Pancreas (tissue), 10 donors: ENCODE results near the gene LTBP2. TPM values are rescaled to one million over a fixed set of nuclear protein-coding genes. Genes with fewer than 3 reads are reported as not detected.

Experiments used
- ATAC-seq, 4 donors: fragments of 200-7000 bp; cut with Tn5 transposase; one replicate each; pipeline versions ENCODE4 v1.8.0 to v1.9.1; 2020; ENCODE audit warnings: mild to moderate bottlenecking in 4 of 4, moderate library complexity in 4 of 4
- DNase-seq, 6 donors: peaks; one replicate each; pipeline ENCODE4 v3.0.0-alpha.2; 2020
- FAIRE-seq: peaks from 2 replicates; lab custom pipeline; 2012; peaks lifted over from hg19 to GRCh38; lab: Jason Lieb, UNC
- H3K27ac ChIP-seq, 4 donors: fragments of 200-600 bp; sonication (generic); 1 replicate in 3 of 4; 2 replicates in 1 of 4; pipeline versions ENCODE4 v1.5.0 to v1.8.0; 2020
- H3K27me3 ChIP-seq, 4 donors: fragments of 200-600 bp; one replicate each; pipeline ENCODE4 v1.8.0; 2021
- H3K36me3 ChIP-seq, 3 donors: fragments of 200-600 bp; sonication (generic) in 1 of 3; one replicate each; pipeline versions ENCODE4 v1.5.0 to v1.8.0; 2020 to 2021
- H3K4me1 ChIP-seq, 3 donors: fragments of 200-600 bp; one replicate each; pipeline ENCODE4 v1.8.0; 2021
- H3K4me3 ChIP-seq, 4 donors: fragments of 200-600 bp; sonication (generic) in 2 of 4; one replicate each; pipeline versions ENCODE4 v1.5.0 to v1.8.0; 2020 to 2021
- H3K9me3 ChIP-seq, 4 donors: fragments of 200-600 bp; one replicate each; pipeline ENCODE4 v1.8.0; 2021
- CTCF ChIP-seq, 4 donors: fragments of 200-600 bp; sonication (generic) in 3 of 4; IDR thresholded peaks; one replicate each; pipeline versions ENCODE4 v1.5.0 to v1.8.0; 2021; ENCODE audit warnings: antibody characterized with exemption in 4 of 4
- WGBS, 2 donors: extraction: QIAGEN DNeasy Blood & Tissue Kit; methylation state at CpG; one replicate each; pipeline ENCODE4 v1.1.7; 2013; 5-methylcytosine and 5-hydroxymethylcytosine counted together
- intact Hi-C, 3 donors: fragments of 100-400 bp; cut with DNase I; formaldehyde crosslinking; loops; one replicate each; pipeline versions ENCODE4 v1.11.1 to v1.14.2; 2022
- polyA plus RNA-seq, 2 donors: library from polyadenylated mRNA; stranded (reverse); fragments of 200-250 nt; gene quantifications; one replicate each; pipeline ENCODE4 v1.2.3, GENCODE V29; 2013
- total RNA-seq, 6 donors: library from RNA; stranded (reverse); fragmentation: NEBNext Ultra II Directional in 4 of 6; extraction: Animal tissue kit (Norgen Biotek cat#: 25700) in 4 of 6; gene quantifications; one replicate each; pipeline versions ENCODE4 v1.2.1 to v1.2.4, GENCODE V29; 2021 to 2023
- donor health status: healthy with polysubstance abuse.
- donor health status: DM: no; HTN: no; CAD: no; lungs with moderate emphysema.
- donor health status: DM: no; HTN: no; CAD: no.
- donor health status: control.
- donor health status: control.
- donor health status: Bipolar disorder and iron deficiency.
- donor health status: DM: yes; HTN: yes; CAD: no.
- donor health status: DM: no; HTN: no; CAD: no.
- donor health status: DM: no; HTN: no; CAD: no.
- donor health status: DM: yes; HTN: yes; CAD: no.

The LTBP2 gene
- total and polyA plus RNA-seq, 8 donors = 1.8 to 18.1 (median 4.7) TPM

GRCh38 chr14:74486164-74486563 lies 125.9 kb downstream of the LTBP2 start:
- H3K27me3 ChIP-seq = no peaks in the 10 kb centered on the region
- peaks cover 0 to 17% (median 8%) of the 10 kb centered on the region in 3 donors for H3K4me1 ChIP-seq
- ATAC-seq (no peak), FAIRE-seq (no peak), DNase-seq (no peak)
- no peak overlapping the region for H3K27ac ChIP-seq
- H3K4me3 ChIP-seq = no peak overlapping the region
- WGBS, 2 donors = 93 to 95% methylated on average over 3 of the region's 3 CpGs
- no peak for TF ChIP-seq CTCF (IDR thresholded peaks at IDR 0.05)
- no peaks in the 10 kb centered on the region for H3K9me3 ChIP-seq
- H3K36me3 ChIP-seq = peaks cover 0 to 10% (median 9%) of the 10 kb centered on the region in 3 donors
- intact Hi-C loops = loop anchor here in 1 of 3 donors (10.0 kb wide), 1 partner anchor 121 kb away; no protein-coding TSS in a partner anchor

- FAIRE-seq (no peak), DNase-seq (no peak), ATAC-seq (no peak)
- H3K27ac ChIP-seq = no peak overlapping the region
- peaks cover 0 to 24% (median 10%) of the 10 kb centered on the region in 3 donors for H3K36me3 ChIP-seq
- H3K4me1 ChIP-seq = peaks cover 0 to 4% (median 0%) of the 10 kb centered on the region in 3 donors
- no peaks in the 10 kb centered on the region for H3K9me3 ChIP-seq
- no peak overlapping the region for H3K4me3 ChIP-seq
- TF ChIP-seq CTCF (IDR thresholded peaks at IDR 0.05) = no peak
- intact Hi-C loops = loop anchor here in 1 of 3 donors (10.0 kb wide), 1 partner anchor 119 kb away; no protein-coding TSS in a partner anchor
- H3K27me3 ChIP-seq = no peaks in the 10 kb centered on the region
These were observed 128.7 kb downstream of the LTBP2 start for GRCh38 chr14:74483321-74483720.

- 75 to 95% methylated on average over 3 of the region's 3 CpGs for WGBS, 2 donors
- DNase-seq (no peak), FAIRE-seq (no peak), ATAC-seq (no peak)
- Histone ChIP-seq H3K36me3 (peaks cover 0 to 24% (median 10%) of the 10 kb centered on the region in 3 donors), H3K27ac (no peak overlapping the region), H3K4me1 (peaks cover 0 to 1% (median 0%) of the 10 kb centered on the region in 3 donors), H3K9me3 (no peaks in the 10 kb centered on the region), H3K4me3 (no peak overlapping the region), H3K27me3 (no peaks in the 10 kb centered on the region)
- no peak for TF ChIP-seq CTCF (IDR thresholded peaks at IDR 0.05)
- intact Hi-C loops = loop anchor here in 1 of 3 donors (10.0 kb wide), 1 partner anchor 118 kb away; no protein-coding TSS in a partner anchor
These were observed 129.5 kb downstream of the LTBP2 start for GRCh38 chr14:74482571-74482970.

GRCh38 chr14:74480046-74480445 lies 132.0 kb downstream of the LTBP2 start:
- no peaks in the 10 kb centered on the region for H3K27me3 ChIP-seq
- FAIRE-seq = no peak
- no peaks in the 10 kb centered on the region for H3K9me3 ChIP-seq
- H3K4me1 ChIP-seq = no peaks in the 10 kb centered on the region
- H3K36me3 ChIP-seq = peaks cover 0 to 24% (median 10%) of the 10 kb centered on the region in 3 donors
- no peak for DNase-seq
- no peak for TF ChIP-seq CTCF (IDR thresholded peaks at IDR 0.05)
- intact Hi-C loops = loop anchor here in 1 of 3 donors (10.0 kb wide), 1 partner anchor 115 kb away; no protein-coding TSS in a partner anchor
- no peak overlapping the region for H3K4me3 ChIP-seq
- H3K27ac ChIP-seq = no peak overlapping the region
- no peak for ATAC-seq
- WGBS, 2 donors = 78 to 83% methylated on average over 4 of the region's 4 CpGs

- Histone ChIP-seq H3K9me3 (no peaks in the 10 kb centered on the region), H3K27me3 (no peaks in the 10 kb centered on the region), H3K36me3 (peaks cover 0 to 24% (median 10%) of the 10 kb centered on the region in 3 donors), H3K4me1 (no peaks in the 10 kb centered on the region), H3K4me3 (no peak overlapping the region), H3K27ac (no peak overlapping the region)
- WGBS, 2 donors = 95 to 100% methylated on average over 2 of the region's 2 CpGs
- ATAC-seq (peak in 3 of 4 donors; percentile 62 to 70 (median 66)), DNase-seq (no peak), FAIRE-seq (no peak)
- TF ChIP-seq CTCF (IDR thresholded peaks at IDR 0.05) = peak in 2 of 4 donors; percentile 43
- intact Hi-C loops = loop anchor here in 1 of 3 donors (10.0 kb wide), 1 partner anchor 114 kb away; no protein-coding TSS in a partner anchor
These were observed 132.9 kb downstream of the LTBP2 start for GRCh38 chr14:74478996-74479635.
